ENCODE results near the gene SERTAD3. TPM values are rescaled to one million over a fixed set of nuclear protein-coding genes. Genes with fewer than 3 reads are reported as not detected.

SERTAD3 gene
- total RNA-seq, 1 donor: 49.2 TPM

DNA sequence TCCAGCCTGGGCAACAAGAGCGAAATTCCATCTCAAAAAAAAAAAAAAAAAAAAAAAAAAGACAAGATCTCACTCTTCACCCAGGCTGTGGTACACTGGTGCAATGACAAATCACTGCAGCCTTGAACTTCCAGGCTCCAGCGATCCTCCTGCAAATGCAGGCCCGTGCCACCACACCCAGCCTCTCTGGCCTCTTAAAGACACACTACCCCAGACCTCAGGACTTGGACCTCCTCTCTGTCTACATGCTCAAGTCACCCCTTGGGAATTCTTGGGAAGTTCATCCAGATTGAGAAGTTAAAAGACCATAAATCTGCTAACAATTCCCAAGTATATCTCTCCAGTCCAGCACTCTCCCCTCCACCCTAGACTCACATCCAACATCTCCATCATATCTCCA is 43.6 kb downstream of the SERTAD3 start:
- no peak overlapping the region for H3K4me3 ChIP-seq (ENCODE audit: low read depth, low read length)
- DNase-seq (ENCODE audit: low read depth): no peak
- TF ChIP-seq, protein P1, sequence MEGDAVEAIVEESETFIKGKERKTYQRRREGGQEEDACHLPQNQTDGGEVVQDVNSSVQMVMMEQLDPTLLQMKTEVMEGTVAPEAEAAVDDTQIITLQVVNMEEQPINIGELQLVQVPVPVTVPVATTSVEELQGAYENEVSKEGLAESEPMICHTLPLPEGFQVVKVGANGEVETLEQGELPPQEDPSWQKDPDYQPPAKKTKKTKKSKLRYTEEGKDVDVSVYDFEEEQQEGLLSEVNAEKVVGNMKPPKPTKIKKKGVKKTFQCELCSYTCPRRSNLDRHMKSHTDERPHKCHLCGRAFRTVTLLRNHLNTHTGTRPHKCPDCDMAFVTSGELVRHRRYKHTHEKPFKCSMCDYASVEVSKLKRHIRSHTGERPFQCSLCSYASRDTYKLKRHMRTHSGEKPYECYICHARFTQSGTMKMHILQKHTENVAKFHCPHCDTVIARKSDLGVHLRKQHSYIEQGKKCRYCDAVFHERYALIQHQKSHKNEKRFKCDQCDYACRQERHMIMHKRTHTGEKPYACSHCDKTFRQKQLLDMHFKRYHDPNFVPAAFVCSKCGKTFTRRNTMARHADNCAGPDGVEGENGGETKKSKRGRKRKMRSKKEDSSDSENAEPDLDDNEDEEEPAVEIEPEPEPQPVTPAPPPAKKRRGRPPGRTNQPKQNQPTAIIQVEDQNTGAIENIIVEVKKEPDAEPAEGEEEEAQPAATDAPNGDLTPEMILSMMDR (IDR thresholded peaks at IDR 0.05; ENCODE audit: insufficient read depth, low read depth, low read length): no peak

DNA sequence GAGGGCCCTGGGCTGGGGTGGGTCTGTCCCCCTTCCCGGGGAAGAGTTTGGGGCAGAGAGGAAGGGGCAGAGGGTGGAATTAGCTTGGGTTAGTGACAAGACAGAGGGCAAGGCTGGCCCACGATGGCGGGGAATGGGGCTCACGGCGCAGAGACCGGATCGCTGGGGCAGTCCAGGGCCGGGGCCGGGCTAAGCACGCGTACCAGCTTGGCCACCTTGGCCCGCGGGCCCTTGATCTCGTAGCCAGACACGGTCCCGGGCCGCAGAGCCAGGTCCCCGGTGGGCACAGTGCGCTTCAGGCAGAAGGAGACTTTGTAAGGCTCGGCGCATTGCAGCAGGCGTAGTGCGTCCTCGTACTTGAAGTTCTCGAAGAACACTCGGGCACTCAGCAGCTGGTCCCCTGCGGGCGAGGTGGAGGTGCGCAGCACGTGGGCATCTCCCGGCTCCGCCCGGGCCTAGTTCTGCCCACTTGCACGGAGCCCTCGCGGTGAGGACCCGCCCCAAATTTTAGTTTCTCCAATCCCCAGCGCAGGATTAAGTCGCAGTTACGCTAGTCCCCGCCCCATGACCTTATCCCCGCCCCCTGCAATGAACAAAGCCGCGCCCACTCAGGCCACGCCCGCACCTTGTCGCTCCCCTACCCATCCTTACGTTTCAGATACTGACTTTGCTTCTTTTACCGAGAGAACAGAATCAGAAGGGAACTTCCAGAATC is 45.6 kb downstream of the SERTAD3 start:
- no peak for DNase-seq (ENCODE audit: low read depth)
- TF ChIP-seq, protein P1 (IDR thresholded peaks at IDR 0.05; ENCODE audit: insufficient read depth, low read depth, low read length): no peak
- no peak overlapping the region for H3K4me3 ChIP-seq (ENCODE audit: low read depth, low read length)

DNA sequence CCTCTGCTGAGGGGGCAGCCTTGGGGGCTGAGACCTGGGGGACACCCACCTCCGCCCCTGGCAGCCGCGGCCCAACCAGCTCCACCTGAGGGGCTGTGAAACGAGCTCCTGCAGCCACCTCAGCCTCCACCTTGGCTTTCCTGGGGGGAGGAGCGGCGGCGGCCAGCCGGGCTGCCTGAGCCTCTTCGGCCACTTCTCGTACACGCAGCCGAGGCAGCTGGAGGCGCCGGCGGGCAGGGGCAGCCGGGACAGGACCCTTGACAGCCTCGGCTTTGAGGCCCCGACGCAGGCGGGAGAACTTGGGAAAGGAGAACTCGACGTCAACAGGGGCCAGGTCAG is 46.6 kb downstream of the SERTAD3 start:
- H3K4me3 ChIP-seq (ENCODE audit: low read depth, low read length): no peak overlapping the region
- DNase-seq (ENCODE audit: low read depth): no peak
- TF ChIP-seq, protein P1 (IDR thresholded peaks at IDR 0.05; ENCODE audit: insufficient read depth, low read depth, low read length): no peak

DNA sequence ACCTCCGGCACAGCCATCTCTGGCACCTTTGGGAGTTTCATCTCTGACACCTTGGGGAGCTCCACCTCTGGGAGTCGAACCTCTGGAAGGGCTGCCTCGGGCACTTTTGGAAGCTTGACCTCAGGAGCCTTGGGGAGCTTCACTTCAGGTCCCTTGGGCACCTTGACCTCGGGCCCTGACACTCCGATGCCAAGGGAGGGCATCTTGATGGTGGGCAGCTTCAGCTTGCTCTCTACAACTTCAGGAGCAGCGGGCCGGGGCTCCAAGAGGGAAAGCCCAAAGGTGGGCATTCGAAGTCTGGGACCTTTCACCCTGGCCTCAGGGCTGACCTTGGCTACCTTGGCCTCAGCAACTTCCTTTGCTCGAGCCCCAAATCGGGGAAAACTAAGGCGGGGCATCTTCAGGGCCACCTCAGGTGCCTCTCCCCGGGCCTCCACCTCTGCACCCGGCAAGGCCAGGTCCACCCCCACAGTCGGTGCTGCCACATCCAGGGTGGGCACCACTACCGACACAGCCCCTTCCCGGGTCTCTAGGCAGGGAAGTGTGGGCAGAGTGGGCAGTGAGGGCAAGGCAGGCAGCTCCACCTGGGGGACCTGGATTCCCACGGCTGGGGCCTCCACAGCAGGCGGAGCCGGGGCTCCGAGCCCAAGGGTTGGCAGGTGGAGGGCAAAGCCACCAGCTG is 47.1 kb downstream of the SERTAD3 start:
- H3K4me3 ChIP-seq (ENCODE audit: low read depth, low read length): no peak overlapping the region
- TF ChIP-seq, protein P1 (IDR thresholded peaks at IDR 0.05; ENCODE audit: insufficient read depth, low read depth, low read length): no peak
- DNase-seq (ENCODE audit: low read depth): no peak

DNA sequence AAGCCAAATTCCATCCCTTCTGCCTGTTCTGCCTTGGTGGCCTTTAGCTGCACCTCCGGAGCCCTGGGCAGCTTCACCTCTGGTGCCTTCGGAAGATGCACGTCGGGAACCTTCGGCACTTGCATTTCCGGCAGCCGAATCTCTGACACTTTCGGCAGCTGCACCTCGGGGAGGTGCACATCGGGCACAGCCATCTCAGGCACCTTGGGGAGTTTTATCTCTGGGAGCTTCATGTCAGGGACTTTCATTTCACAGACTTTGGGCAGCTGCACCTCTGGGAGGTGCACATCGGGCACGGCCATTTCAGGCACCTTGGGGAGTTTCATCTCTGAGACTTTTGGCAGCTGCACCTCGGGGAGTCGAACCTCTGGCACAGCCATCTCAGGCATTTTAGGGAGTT is 48.2 kb downstream of the SERTAD3 start:
- no peak for DNase-seq (ENCODE audit: low read depth)
- TF ChIP-seq, protein P1 (IDR thresholded peaks at IDR 0.05; ENCODE audit: insufficient read depth, low read depth, low read length): no peak
- no peak overlapping the region for H3K4me3 ChIP-seq (ENCODE audit: low read depth, low read length)

DNA sequence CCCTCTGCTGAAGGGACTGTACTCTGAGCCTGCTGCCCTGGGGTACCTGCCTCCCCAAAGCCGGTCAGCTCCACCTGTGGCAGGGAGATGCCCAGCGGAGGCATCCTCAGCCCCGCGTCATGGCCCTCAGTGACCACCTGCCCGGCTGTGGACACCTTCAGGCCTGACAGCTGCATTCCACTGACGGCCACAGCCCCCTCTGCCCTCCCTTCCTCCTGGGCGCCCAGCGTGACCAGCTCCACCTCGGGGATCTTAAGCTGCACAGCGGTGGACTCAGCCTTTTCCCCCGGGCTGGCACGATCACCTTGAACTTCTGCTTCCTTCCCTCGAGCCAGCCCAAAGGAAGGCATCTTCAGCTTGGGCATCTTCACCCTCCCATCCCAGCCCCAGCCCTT is 49.3 kb downstream of the SERTAD3 start:
- no peak overlapping the region for H3K4me3 ChIP-seq (ENCODE audit: low read depth, low read length)
- TF ChIP-seq, protein P1 (IDR thresholded peaks at IDR 0.05; ENCODE audit: insufficient read depth, low read depth, low read length): no peak
- no peak for DNase-seq (ENCODE audit: low read depth)

Data from fibroblast of villous mesenchyme (primary cell).